22Rv1 (cell line): ENCODE data around the gene CXCR1.

Experiments
- CTCF ChIP-seq: fragments of 450-650 bp; IDR thresholded peaks from 2 replicates; pipeline ENCODE4 v1.5.1; 2017; ENCODE audit warnings: mild to moderate bottlenecking
- ZFX ChIP-seq: fragments of 450-650 bp; IDR thresholded peaks from 2 replicates; pipeline ENCODE4 v1.6.1; 2017; ENCODE audit warnings: antibody characterized with exemption, borderline replicate concordance

- no peak for TF ChIP-seq CTCF
- TF ChIP-seq ZFX = no peak
Observed at GRCh38 chr2:218130377-218130776, 36.4 kb downstream of the CXCR1 start.
